ENCODE data around the gene ACAD8.
A peak's percentile ranks its signal among the peaks of the same experiment; 100 is the strongest.

The ACAD8 gene

DNA sequence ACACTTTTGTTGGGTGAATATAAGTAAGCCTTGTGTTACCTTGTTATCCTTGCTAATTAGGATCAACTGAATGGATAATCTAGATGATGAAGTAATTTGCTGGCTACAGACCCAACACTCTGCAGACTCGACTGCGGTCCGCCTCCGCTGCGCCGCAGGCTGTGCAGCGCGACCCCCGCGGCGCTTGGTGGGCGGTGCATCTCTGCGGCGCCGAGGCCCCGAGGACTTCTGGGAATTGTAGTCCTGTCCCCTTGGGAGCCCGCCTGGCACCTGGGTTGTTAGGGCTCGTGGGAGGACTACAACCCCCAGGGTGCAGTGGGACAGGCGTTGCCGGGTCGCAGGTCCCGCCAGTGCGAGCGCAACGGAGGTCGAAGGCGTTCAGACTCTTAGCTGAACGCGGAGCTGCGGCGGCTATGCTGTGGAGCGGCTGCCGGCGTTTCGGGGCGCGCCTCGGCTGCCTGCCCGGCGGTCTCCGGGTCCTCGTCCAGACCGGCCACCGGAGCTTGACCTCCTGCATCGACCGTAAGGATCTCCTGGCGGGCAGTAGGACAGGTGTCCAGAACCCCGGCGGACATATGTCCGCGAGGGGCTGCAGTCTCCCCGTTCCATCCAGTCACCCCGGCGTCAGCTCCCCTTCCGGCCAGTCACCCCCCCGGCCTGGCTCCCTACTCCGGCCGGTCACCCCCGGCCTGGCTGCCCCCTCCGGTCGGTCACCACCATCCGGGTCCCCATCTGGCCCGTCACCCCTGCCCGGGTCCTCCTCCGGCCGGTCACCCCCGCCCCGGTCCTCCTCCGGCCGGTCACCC, at the start of gene ACAD8, which contains the start of gene THYN1:
Gene ACAD8 (plus strand): TSS at position 381 of the 806 bp plus-strand sequence. CDS start 33 bp downstream, at position 414.
Gene THYN1 (minus strand): TSS at position 165 of the 806 bp plus-strand sequence. CDS start 470 bp downstream, outside the sequence.
- no peaks in the 10 kb centered on the region for H3K9me2 ChIP-seq (replicated peaks; ENCODE audit: low read depth, low read length)
- peak within 1 kb of the TSS; percentile 93 for H3K4me2 ChIP-seq (ENCODE audit: low read depth, low read length, poor library complexity, severe bottlenecking)
- peaks cover 33% of the 10 kb centered on the region for H3K4me1 ChIP-seq (ENCODE audit: insufficient read depth, low read length, poor library complexity, severe bottlenecking)
- H3K36me3 ChIP-seq (ENCODE audit: insufficient read depth, low read length), result peaks cover 22% of the 10 kb centered on the region; the same call in 1 of the 2 replicates
- H3K79me2 ChIP-seq (ENCODE audit: insufficient read depth, low read length), result peaks cover 39% of the 10 kb centered on the region
- TF ChIP-seq EZH2phosphoT487 (IDR thresholded peaks at IDR 0.05; ENCODE audit: borderline replicate concordance) (no peak), CTCF (conservative IDR thresholded peaks at IDR 0.05; ENCODE audit: low read length) (no peak; the same call in 1 of the 2 replicates)
- H3K9ac ChIP-seq (ENCODE audit: low read depth, low read length, poor library complexity, severe bottlenecking), result peak within 1 kb of the TSS; percentile 90
- H3K9me3 ChIP-seq (ENCODE audit: insufficient read depth, low read depth, low read length), result no peaks in the 10 kb centered on the region
- H4K20me1 ChIP-seq (ENCODE audit: insufficient read depth, low read length, poor library complexity, severe bottlenecking), result no peaks in the 10 kb centered on the region
- H3K27me3 ChIP-seq (ENCODE audit: insufficient read depth, low read length, poor library complexity, severe bottlenecking), result no peaks in the 10 kb centered on the region
- peak within 1 kb of the TSS; percentile 82 for H2AFZ ChIP-seq (ENCODE audit: low read length)
- no peaks in the 10 kb centered on the region for H3F3A ChIP-seq (ENCODE audit: low read depth)
- H3K4me3 ChIP-seq (ENCODE audit: low read length, poor library complexity, severe bottlenecking), result peak within 1 kb of the TSS; percentile 80

DNA sequence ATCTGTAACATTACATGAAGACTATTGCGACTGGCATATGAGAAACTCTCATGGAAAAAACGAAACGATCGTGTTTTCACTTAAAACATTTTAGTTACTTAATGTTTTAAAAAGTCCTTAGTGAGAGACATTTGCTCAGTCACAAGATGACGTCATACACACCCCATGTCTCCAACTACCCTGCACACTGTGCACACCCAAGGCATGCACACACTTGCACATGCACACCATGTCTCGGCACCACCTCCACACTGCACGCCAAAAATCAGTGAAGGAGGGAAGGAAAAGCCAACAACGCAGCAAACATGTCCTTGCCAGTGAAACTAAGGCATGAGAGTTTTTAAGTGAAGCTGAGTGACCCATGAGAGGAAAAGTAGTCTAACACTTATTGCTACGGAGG, 47.6 kb upstream of the ACAD8 start:
- no peak for TF ChIP-seq EZH2phosphoT487 (IDR thresholded peaks at IDR 0.05; ENCODE audit: borderline replicate concordance)
- no peak for TF ChIP-seq CTCF (conservative IDR thresholded peaks at IDR 0.05; ENCODE audit: low read length)
- Histone ChIP-seq H3F3A (ENCODE audit: low read depth) (peaks cover 5% of the 10 kb centered on the region; the same call in 1 of the 2 replicates), H2AFZ (ENCODE audit: low read length) (no peak overlapping the region), H4K20me1 (ENCODE audit: insufficient read depth, low read length, poor library complexity, severe bottlenecking) (no peaks in the 10 kb centered on the region), H3K9ac (ENCODE audit: low read depth, low read length, poor library complexity, severe bottlenecking) (no peak overlapping the region), H3K4me3 (ENCODE audit: low read length, poor library complexity, severe bottlenecking) (no peak overlapping the region), H3K4me2 (ENCODE audit: low read depth, low read length, poor library complexity, severe bottlenecking) (no peak overlapping the region), H3K79me2 (ENCODE audit: insufficient read depth, low read length) (peaks cover 4% of the 10 kb centered on the region; the same call in 1 of the 2 replicates), H3K27me3 (ENCODE audit: insufficient read depth, low read length, poor library complexity, severe bottlenecking) (no peaks in the 10 kb centered on the region), H3K36me3 (ENCODE audit: insufficient read depth, low read length) (peaks cover 93% of the 10 kb centered on the region), H3K9me3 (ENCODE audit: insufficient read depth, low read depth, low read length) (no peaks in the 10 kb centered on the region), H3K4me1 (ENCODE audit: insufficient read depth, low read length, poor library complexity, severe bottlenecking) (no peaks in the 10 kb centered on the region), H3K9me2 (replicated peaks; ENCODE audit: low read depth, low read length) (no peaks in the 10 kb centered on the region)

GRCh38 chr11:134206185-134206584, 47.2 kb upstream of the ACAD8 start:
- no peaks in the 10 kb centered on the region for H4K20me1 ChIP-seq (ENCODE audit: insufficient read depth, low read length, poor library complexity, severe bottlenecking)
- H3K27me3 ChIP-seq (ENCODE audit: insufficient read depth, low read length, poor library complexity, severe bottlenecking), result no peaks in the 10 kb centered on the region
- H2AFZ ChIP-seq (ENCODE audit: low read length), result no peak overlapping the region
- H3K4me1 ChIP-seq (ENCODE audit: insufficient read depth, low read length, poor library complexity, severe bottlenecking), result no peaks in the 10 kb centered on the region
- peaks cover 5% of the 10 kb centered on the region; the same call in 1 of the 2 replicates for H3F3A ChIP-seq (ENCODE audit: low read depth)
- no peak for TF ChIP-seq EZH2phosphoT487 (IDR thresholded peaks at IDR 0.05; ENCODE audit: borderline replicate concordance)
- TF ChIP-seq CTCF (conservative IDR thresholded peaks at IDR 0.05; ENCODE audit: low read length), result no peak
- H3K4me3 ChIP-seq (ENCODE audit: low read length, poor library complexity, severe bottlenecking), result no peak overlapping the region
- H3K9me2 ChIP-seq (replicated peaks; ENCODE audit: low read depth, low read length), result no peaks in the 10 kb centered on the region
- peaks cover 9% of the 10 kb centered on the region for H3K79me2 ChIP-seq (ENCODE audit: insufficient read depth, low read length)
- peaks cover 88% of the 10 kb centered on the region for H3K36me3 ChIP-seq (ENCODE audit: insufficient read depth, low read length)
- H3K9ac ChIP-seq (ENCODE audit: low read depth, low read length, poor library complexity, severe bottlenecking), result no peak overlapping the region
- no peak overlapping the region for H3K4me2 ChIP-seq (ENCODE audit: low read depth, low read length, poor library complexity, severe bottlenecking)
- no peaks in the 10 kb centered on the region for H3K9me3 ChIP-seq (ENCODE audit: insufficient read depth, low read depth, low read length)
